Neural cell (in vitro differentiated cells): ENCODE measurements around the gene SNX20.

ENCODE experiments used
- EZH2 ChIP-seq: fragments of 200-600, 300-800 bp; shearing (Covaris generic), sonication (generic); IDR thresholded peaks from 2 replicates; pipeline ENCODE4 v1.6.1; 2014; ENCODE audit warnings: antibody characterized with exemption, low read length, borderline replicate concordance, mild to moderate bottlenecking; ENCODE audit not compliant: insufficient read depth, poor library complexity, severe bottlenecking
- SMC3 ChIP-seq: fragments of 450-650 bp; conservative IDR thresholded peaks from 2 replicates; pipeline ENCODE4 v1.6.1; 2014; ENCODE audit warnings: antibody characterized with exemption, mild to moderate bottlenecking, moderate library complexity; ENCODE audit not compliant: poor library complexity
- TF ChIP-seq, protein P1 (sequence below): fragments of 450-650 bp; IDR thresholded peaks from 2 replicates; pipeline ENCODE4 v1.5.1; 2014; ENCODE audit warnings: antibody characterized with exemption, mild to moderate bottlenecking, moderate library complexity; ENCODE audit not compliant: poor library complexity, severe bottlenecking

DNA sequence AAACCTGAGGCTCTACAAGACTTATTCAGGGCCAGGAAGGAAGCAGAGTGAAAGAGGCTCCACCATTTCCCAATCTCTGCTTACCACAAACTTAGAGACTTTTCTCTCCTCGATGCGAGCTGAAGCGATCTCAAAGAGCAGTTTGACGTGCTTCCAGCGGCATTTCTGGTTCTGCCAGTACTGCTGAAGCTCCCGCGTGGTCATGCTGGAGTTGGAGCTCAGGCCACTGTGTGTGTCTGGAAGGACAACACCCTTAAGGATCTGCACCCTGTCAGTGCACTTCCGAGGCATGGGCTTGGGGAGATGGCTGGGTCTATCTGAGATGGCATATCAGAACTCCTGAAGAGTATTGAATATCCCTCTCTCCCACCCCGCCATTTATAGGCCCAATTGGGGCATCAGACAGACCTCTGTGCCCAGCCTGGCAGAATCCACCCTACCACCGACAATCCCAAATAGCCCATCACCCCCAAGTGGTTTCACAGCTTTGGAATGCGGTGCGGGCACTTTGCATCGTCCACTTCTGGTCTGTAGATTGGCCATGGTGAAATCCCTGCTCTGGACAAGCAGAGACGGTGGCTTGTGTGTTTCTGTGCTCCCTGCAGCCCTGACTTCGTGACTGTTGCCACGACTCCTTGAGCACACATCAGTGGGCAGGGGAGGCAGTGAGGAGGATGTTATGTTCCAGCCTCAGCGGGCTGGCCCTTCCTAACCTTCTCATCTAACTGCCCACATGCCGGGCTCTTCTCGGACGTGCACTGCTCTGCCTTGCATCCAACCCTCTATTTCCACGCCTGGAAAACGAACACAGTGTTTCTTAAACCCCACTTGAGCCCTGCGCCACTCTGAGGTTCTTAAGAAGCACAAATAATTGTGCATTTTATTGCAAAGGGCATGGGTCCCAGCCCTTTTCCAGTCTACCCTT, 5.2 kb downstream of the SNX20 start:
- TF ChIP-seq SMC3 (no peak), EZH2 (no peak)
- TF ChIP-seq, protein P1, sequence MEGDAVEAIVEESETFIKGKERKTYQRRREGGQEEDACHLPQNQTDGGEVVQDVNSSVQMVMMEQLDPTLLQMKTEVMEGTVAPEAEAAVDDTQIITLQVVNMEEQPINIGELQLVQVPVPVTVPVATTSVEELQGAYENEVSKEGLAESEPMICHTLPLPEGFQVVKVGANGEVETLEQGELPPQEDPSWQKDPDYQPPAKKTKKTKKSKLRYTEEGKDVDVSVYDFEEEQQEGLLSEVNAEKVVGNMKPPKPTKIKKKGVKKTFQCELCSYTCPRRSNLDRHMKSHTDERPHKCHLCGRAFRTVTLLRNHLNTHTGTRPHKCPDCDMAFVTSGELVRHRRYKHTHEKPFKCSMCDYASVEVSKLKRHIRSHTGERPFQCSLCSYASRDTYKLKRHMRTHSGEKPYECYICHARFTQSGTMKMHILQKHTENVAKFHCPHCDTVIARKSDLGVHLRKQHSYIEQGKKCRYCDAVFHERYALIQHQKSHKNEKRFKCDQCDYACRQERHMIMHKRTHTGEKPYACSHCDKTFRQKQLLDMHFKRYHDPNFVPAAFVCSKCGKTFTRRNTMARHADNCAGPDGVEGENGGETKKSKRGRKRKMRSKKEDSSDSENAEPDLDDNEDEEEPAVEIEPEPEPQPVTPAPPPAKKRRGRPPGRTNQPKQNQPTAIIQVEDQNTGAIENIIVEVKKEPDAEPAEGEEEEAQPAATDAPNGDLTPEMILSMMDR = no peak
